Measurements from ENCODE around the gene EPN2.

Gene EPN2

DNA sequence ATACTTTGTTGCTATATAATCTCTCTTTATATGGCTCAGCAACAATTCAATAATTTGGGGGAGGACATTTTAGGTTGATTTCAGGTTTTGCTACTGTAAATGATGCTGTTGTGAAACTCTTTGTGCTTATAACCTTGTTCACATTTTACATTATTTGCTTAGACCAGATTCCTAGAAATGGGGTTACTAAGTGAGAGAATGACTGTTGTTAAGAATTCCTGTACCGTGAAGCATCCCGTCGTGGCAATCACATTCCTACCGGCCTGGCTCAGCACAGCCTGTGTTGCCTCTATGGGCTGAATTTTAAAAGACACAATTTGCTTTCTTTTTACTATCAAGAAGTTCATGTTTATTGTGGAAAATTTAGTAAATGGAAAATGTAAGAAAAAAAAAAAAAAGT is 94.0 kb downstream of the EPN2 start:
- no peak for DNase-seq (ENCODE audit: low spot score)

DNA sequence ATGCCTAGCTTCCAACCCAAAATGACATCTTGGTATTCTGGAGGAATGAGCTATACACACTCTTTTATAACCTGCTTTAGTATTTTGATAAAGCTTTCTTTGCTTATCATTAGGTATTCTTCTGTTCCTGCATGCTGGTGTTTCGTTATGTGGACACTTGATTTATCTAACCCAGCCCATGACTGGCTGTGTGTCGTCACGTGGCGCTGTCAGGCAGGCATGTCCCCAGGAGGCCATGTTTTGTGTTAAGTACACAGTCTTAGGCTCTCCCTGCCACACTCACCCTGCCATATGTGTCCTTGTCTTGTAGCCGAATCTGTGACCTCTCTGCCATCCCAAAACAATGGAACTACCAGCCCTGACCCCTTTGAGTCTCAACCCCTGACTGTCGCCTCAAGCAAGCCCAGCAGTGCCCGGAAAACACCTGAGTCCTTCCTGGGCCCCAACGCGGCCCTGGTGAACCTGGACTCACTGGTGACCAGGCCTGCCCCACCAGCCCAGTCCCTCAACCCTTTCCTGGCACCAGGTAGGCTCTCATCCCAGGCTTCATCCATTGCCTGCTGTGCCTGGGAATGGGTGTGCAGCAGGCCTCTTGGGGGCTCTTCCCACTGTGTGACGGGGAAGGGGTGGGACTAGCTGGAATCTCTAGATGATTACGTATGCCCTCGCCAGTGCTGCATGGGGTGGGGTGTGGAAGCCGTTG is 94.5 kb downstream of the EPN2 start:
- DNase-seq (ENCODE audit: low spot score): no peak

DNA sequence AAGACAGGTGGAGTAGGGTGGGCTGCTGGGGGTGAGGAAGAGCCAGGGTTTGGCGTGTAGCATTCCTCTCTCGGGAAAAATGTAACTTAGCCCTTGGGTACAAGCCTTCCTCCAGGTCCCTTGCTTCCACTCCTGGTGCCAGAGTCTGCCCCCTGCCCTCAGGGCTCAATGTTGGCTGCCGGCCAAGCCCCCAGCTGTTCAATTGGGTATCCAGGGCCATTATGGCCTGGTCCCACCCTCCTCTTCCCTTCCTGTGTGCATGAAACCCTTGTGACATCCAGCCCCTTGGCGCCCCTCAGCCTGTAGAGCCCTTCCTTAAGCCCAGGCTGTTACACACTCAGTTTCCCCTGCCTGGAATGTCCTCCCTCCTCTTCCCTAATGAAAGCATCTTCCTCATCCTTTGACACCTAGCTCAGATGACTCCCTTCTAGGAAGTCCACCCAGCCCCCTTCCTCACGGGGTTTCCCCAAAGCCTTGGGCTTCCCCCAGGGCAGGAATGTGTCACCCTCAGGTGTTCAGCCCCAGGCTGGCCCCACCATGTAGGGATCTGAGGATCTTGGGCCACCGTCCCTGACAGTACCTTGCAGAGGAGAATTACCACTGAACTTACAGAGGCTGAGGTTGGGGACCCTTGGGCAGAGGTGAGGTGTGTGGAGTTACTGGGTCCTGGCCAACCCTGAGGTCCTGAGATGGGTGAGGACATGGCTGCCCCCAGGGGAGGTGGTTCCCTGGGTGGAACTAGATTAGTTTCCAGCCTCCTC is 95.4 kb downstream of the EPN2 start:
- no peak for DNase-seq (ENCODE audit: low spot score)

DNA sequence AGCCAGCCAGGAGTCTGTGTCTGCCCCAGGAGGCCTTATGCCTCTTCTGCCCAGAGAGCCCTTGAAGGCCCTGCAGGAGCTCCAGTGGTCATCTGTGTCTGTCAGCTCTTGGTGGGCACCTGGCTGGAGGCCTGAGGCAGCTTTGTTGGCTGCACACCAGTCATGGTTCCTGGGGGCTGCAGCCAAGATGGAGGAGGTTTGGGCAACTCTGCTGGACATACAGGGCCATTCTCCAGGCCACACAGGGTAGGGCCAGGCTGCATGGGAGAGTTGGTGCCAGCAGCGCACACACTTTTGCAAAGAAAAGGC is 95.9 kb downstream of the EPN2 start:
- DNase-seq (ENCODE audit: low spot score): no peak

DNA sequence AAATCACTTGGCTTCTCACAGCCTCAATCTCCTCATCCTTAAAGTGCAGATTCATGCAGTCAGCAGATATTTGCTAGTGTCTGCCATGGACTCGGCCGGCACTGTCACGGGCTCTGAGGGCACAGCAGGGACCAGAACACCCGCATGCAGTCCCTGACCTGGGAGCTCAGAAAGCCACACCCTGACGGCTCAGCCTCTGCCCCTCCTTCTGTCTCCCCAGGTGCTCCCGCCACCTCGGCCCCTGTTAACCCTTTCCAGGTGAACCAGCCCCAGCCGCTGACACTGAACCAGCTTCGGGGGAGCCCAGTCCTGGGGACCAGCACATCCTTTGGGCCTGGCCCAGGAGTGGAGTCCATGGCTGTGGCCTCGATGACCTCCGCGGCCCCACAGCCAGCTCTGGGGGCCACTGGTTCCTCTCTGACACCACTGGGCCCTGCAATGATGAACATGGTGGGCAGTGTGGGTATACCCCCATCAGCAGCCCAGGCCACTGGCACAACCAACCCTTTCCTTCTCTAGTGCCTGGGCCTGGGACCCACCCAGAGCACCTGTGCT is 96.6 kb downstream of the EPN2 start:
- DNase-seq (ENCODE audit: low spot score): no peak

DNA sequence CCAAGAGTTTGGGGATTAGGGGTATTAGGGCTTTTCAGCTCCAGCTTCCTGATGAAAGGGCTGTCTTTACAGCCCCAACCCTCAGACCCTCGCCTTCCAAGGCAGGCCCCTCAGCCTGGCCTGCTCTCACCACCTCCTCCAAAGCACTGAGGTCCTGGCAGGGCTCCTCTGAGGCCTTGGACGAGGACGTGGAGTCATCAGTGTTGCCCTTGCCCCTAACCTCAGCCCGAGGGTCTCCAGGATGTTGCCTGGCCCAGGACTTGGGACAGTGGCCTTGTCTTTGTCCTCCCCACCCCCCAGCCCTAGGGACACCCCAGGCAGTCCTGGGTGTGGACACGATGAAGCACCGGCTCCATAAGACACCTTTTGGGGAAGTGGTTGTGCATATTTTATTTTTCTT is 97.2 kb downstream of the EPN2 start:
- DNase-seq (ENCODE audit: low spot score): no peak

DNA sequence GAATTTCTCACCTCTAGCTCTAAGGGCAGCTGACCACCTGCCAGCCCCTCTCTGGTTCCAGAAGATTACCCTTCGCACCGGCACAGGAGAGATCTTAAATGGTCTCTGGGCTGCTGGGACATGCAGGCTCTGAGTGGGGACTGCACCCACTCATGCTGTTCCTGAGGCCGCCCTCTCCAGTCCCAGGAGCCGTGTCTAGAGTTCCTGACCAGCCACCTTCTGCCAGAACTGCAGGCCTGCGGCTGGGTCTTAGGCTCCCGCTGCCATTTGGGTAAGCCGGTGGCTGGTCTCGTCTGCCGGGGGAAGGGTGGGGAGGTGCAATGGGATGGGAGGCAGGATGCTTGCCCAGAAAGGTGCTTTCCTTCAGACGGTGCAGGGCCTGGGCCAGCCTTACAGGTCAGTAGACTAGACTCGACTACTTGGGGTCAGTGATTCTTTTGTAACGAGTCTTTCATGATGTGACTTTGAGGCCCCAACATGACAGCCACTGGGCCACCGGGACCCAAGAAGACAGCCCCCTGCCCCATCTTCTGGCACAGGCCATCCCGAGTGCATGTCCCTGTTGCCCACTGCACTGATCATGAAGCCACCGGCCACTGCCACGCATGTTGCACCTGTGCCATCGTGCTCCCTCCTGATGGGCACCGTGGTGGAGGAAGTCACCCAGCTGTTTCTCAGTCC is 98.9 kb downstream of the EPN2 start:
- DNase-seq (ENCODE audit: low spot score): no peak

DNA sequence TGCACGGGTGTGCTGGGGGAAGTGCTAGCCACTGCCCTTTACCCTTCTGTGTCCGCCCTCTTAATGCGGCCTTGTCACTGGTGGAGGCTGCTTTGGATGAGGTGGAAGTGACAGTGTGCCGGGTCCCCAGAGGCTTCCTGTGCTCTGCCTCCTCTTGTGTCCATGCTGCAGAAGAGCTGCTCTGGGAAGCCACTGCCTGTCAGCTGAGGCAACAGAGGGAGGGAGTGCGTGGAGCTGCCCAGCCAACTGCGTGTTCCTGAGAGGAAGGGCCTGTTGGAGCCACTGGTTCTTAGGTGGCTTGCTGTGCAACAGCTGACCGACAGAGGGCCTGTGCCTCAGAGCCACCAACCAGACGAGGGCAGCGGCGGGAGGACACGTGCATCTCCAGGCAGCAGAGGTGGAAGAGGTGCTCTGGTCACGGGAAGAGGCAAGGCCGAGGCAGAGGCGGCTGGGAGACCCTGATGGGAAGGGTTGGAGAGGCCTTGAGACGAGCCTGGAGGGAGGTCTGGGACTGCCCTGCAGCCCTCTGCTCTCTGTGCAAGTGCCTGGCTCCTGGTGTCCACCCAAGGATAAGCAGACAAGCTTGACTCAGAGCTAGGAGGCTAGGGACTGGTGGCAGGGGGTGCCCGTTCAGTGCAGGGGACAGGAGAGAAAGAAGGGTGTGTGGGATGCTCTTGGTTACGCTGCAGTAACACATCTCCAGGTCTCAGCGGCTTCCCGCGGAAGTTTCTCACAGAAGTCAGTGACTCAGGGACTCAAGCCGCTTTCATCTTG is 100.0 kb downstream of the EPN2 start:
- no peak for DNase-seq (ENCODE audit: low spot score)

DNA sequence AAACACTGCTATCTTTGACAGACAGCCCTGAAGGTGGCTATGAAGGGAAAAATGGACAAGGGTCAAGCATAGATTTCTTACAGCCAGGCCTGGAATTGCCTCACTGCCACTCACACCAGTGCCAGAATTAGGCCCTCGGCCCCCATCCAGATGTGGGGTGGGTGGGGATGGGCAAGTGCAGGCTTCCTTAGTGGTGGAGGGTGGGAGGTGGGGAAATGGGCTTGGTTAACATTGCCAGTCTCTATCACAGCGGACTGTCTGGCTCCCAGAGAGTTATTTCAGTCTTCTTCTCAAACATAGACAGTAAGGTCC is 100.5 kb downstream of the EPN2 start:
- DNase-seq (ENCODE audit: low spot score): no peak

DNA sequence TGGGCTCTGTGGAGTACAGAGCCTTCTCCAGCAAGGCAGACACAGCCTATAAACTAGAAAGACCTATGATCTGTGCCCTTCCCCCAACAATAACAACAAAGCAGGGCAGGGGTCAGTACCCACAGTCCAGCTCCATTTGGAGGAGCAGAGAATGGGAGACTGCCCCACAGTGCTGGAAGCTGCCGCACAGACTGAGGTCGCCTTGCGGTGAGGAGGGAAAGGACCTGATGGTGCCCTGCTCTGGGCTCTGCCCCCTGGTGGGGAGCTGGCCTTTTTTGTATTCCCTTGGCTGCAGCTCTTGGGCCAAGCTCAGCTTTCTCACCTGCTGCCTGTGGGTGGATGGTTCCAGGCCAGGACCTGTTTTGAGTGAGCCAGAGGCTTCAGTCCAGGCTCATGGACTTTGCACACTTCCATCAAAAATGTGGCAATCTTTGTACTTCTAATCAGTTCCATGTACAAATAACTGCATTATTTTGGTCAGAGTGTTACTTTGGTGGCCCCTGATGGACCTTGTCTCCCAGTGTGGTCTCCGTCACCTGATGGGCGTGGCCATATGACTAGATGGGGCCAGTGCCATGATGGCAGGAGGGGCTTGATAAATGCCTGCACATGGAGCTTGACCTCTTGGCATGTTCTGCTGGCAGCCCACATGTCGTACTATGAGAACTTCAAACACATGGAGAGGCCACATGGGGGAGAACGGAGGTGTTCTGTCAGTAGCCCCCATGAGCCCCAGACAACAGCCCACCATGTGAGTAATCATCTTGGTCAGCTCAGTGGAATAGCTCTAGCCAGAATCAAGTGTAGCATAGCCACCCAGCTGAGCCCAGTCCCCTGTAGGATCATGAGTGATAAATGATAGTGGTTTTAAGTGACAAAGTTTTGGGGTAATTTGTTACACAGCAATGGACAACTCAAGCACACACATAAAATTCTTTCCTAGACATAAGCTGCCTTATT is 101.1 kb downstream of the EPN2 start:
- DNase-seq (ENCODE audit: low spot score): peak; percentile 54

DNA sequence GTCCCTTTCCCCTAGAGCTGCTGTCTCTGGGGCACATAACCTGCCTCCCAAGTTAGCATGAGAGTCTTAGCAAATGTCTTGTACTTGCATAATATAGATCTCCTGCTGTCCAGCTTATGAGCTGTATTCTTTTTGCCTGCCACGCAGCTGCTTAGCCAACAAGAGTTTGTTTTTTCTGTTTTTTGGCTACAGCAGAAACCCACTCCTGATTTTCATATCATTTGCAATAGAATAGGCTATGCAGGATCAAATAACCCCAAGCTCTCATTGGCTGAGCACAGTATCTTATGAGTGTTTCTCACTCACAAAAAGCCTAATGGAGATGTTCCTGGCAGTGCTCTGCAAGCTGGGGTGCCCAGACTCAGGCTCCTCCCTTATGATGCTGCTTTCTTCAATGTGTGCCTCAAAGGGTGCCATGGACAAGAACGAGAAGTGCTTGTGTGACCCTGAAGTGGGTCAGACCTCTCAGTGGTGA is 102.2 kb downstream of the EPN2 start:
- DNase-seq (ENCODE audit: low spot score): no peak

DNA sequence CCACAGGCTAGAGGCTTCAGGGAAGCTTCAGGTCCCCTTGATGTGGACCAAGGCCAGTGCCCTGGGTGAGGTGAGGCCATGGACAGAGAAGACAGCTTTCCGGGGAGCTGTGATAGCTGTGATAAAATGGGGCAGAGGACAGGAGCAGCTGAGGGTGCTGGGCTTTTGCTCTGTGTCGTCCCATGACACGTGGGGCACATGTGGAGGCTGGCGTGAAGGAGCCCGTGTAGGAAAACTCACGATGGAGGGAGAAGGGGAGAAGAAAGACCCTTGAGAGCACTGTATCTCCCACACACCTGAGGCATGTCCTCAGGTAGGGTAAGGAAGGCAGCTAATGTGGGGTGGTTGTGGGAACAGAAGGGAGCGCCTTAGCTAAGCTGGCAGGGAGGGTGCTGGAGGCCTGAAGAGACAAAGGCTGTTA is 104.1 kb downstream of the EPN2 start:
- no peak for DNase-seq (ENCODE audit: low spot score)

DNA sequence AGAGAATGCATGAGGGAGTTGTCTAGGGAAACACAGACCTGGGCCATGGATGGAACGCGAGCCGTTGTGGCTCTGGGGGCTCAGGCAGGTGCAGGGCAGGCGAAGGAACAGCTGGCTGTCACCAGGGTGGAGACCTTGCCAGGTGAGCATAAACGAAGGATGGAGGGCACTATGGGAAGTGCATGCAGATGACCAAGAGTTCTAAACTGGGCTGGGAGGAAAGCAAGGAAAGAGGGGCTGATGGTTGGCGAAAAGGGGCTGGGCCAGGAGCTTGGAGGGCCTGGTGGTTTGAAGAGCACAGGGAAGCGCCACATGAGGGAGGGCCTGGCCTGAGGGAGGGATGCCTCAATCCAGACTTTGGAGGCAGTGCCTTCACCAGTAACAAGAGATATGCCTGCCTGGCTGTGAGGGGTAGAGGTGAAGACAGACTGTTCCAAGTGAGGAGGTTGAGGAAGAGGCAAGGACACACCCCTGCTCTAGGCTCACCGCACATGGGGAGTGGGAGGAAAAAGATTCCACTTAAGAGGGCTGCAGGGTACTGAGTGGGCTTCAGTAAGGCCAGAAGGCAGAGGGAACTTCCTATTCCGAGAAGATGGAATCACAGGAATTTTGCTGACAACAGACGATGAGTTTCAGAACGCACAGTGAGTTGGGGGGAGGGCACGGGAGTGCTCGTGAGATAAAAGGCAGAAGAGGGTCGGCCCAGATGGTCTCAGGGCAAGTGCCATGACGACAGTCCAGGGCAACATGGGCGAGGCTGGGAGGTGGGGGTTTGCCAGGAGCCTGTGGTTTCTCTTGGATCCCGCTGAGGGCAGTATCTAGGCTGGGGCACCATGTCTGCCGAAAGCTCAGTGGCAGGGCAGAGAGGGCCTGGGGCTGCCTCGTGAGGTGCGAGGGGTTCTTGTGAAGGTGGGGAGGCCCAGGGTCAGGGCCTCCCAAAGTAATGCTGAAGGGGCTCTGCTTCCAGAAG is 104.8 kb downstream of the EPN2 start:
- DNase-seq (ENCODE audit: low spot score): no peak

DNA sequence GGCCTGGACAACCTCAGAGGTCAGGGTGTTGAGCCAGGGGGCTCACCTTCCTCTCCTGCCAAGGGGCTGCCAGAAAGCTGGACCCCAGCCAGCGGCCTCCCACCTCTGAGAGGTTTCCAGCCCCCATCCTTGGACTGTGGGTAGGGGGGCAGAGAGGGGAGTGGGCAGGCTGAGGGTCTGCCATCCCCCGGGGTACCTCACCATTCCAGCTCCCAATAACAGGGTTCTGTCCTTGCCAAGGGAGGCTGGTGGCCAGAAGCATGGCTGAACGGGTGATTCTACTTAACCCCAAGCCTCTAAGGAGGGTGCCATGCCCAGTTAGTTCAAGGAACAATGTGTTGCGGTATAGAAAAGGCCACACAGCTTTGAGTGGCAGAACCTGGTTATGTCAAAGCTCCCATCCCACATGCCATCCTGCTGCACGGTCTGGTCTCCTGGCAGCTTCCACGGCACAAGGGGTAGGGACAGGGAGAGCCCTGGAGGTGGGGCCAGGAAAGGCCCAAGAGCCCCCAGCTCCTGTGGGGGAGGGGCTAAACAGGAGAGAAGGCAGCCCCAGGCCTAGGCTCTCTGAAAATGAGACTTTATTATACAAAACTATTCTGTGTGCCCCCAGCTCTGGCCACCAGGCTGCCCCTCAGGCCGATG is 105.6 kb downstream of the EPN2 start:
- no peak for DNase-seq (ENCODE audit: low spot score)

DNA sequence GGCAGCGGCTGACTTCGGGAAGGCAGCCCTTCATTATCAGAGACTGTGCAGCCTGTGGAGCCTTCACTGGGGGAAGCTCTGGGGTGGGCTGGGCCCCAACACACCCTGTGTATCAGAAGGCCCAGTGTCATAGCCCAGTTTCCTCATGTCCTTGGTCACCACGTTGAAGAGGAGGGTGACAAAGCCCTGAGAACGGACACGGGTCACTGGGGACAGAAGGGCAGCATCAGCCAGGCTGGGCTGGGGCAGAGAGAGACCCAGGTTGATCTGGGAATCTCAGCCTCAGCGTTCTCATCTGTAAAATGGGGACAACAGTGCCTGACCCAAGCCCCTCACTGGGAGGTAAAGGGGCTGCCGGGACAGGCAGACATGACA is 106.1 kb downstream of the EPN2 start:
- no peak for DNase-seq (ENCODE audit: low spot score)

DNA sequence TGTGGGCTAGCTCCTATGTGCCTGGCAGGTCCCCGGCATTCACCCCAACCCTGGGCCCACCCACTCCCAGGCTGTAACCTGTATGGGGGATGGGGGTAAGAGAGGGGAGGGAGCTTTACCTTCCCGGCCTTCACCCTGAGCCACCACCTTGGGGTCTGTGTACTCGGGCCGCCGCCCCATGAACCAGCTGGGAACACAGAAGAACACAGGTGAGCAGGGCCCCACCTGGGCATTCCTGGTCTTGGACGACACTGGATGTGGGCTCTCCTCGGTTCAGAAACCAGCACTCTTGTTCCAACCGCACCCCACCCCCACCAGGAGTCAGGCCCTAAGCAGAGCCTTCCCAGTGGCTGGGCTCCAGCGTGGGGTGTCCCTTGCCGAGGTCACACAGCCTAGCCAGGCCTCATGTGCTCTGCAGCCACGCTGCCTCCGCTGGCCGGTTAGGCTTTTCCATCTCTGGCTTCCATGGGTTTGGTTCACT is 106.5 kb downstream of the EPN2 start:
- no peak for DNase-seq (ENCODE audit: low spot score)

DNA sequence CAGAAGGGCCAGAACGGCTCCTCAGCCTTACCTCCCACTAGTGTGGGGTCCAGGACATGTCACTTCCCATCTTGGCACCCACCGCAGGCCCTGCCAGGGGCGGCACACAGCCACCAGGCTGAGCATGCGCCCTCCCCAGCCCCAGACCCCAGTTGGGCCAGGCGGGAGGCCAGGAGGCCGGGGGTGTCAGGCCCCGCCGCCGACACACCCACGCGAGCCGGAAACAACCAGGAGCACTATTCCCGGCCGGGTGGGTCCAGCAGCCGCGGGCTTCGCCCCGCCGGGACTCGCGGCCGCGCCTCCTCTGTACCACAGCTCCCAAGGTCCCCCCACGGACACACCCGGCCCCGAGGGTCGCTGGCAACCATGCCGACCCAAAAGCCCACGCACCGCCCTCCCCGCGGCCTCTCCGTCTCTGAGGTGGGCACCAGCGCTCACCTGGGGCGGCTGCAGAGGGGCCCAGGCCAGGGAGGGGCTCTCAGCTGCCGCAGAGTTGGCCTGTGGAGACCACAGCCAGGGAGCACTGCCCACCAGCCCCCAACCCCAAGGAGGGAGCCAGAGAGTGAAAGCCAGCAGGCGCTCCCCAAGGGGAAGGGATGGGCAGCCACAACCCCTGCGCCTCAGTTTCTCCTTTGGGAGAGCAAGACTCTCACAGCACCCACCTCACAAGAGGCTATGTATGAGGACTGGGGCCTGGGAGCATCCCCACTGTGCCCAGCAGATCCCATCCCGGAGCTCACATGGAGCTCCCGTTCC is 107.3 kb downstream of the EPN2 start:
- no peak for DNase-seq (ENCODE audit: low spot score)

DNA sequence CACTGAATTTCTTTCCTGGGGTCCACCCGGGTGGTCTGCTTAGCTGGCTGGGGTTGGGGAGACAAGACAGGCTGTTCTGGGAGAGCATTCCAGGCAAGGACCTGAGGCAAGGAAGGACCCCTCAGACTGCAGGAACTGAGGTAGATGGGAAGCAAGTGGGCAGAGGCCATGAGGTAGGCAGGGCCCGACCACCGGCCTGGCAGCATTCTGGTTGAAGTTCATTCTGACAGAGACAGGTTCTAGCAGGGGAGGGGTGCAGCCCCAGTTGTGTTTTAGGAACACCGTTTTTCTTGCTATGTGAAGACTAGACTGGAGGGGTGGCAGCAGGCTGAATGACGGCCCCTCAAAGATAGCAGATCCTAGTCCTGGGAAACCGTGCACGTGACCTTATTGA is 107.9 kb downstream of the EPN2 start:
- no peak for DNase-seq (ENCODE audit: low spot score)

Measured in NAMALWA (cell line).